Left lung (tissue), 10 donors: ENCODE results near the gene SEC16B. TPM values are rescaled to one million over a fixed set of nuclear protein-coding genes. Genes with fewer than 3 reads are reported as not detected.

Source experiments
- ATAC-seq: fragments of 200-7000 bp; cut with Tn5 transposase; one replicate; pipeline ENCODE4 v1.9.1; 2020; ENCODE audit warnings: moderate library complexity
- DNase-seq, 4 donors: peaks; one replicate each; pipeline ENCODE4 v3.0.0-alpha.2; 2013 to 2020
- H3K27ac ChIP-seq, 2 donors: fragments of 200-600 bp; sonication (generic) in 1 of 2; one replicate each; pipeline versions ENCODE4 v1.5.0 to v1.8.0; 2020 to 2021
- H3K27me3 ChIP-seq, 2 donors: fragments of 200-600 bp; sonication (generic) in 1 of 2; one replicate each; pipeline versions ENCODE4 v1.5.0 to v1.8.0; 2020 to 2021
- H3K36me3 ChIP-seq, 2 donors: fragments of 200-600 bp; sonication (generic) in 1 of 2; one replicate each; pipeline versions ENCODE4 v1.5.0 to v1.8.0; 2020 to 2021
- H3K4me1 ChIP-seq, 2 donors: fragments of 200-600 bp; one replicate each; pipeline ENCODE4 v1.8.0; 2021
- H3K4me3 ChIP-seq, 2 donors: fragments of 200-600 bp; sonication (generic) in 1 of 2; one replicate each; pipeline versions ENCODE4 v1.5.0 to v1.8.0; 2020 to 2021; ENCODE audit warnings: mild to moderate bottlenecking in 1 of 2
- H3K9me3 ChIP-seq, 2 donors: fragments of 200-600 bp; sonication (generic) in 1 of 2; one replicate each; pipeline versions ENCODE4 v1.5.0 to v1.8.0; 2020 to 2021
- CTCF ChIP-seq, 2 donors: fragments of 200-600 bp; sonication (generic) in 1 of 2; IDR thresholded peaks; one replicate each; pipeline versions ENCODE4 v1.5.0 to v1.8.0; 2021; ENCODE audit warnings: antibody characterized with exemption in 2 of 2
- intact Hi-C, 2 donors: fragments of 100-400 bp; cut with DNase I; formaldehyde crosslinking; loops; one replicate each; pipeline versions ENCODE4 v1.11.2 to v1.14.2; 2022
- polyA plus RNA-seq, 6 donors: library from polyadenylated mRNA; unstranded; fragments of 120-200 nt; gene quantifications; one replicate each; pipeline ENCODE4 v1.2.1, GENCODE V29; 2013; ENCODE audit not compliant: insufficient read length in 6 of 6
- total RNA-seq, 2 donors: library from RNA; stranded (reverse); fragmentation: NEBNext Ultra II Directional; extraction: Animal tissue kit (Norgen Biotek cat#: 25700); gene quantifications; one replicate each; pipeline ENCODE4 v1.2.1, GENCODE V29; 2021
- donor health status: DM: no; HTN: yes; CAD: no.
- donor health status: DM: no; HTN: no; CAD: no.

The SEC16B gene
- total and polyA plus RNA-seq, 8 donors = 1.8 to 6.9 (median 3.9) TPM

- DNase-seq = no peak
- no peaks in the 10 kb centered on the region for H3K9me3 ChIP-seq
- intact Hi-C loops = no loop called here
These were observed 17.6 kb downstream of the SEC16B start for GRCh38 chr1:177952249-177952648.

GRCh38 chr1:177950506-177950905 is 19.4 kb downstream of the SEC16B start:
- Histone ChIP-seq H3K4me3 (no peak overlapping the region), H3K27me3 (no peaks in the 10 kb centered on the region), H3K36me3 (no peaks in the 10 kb centered on the region), H3K27ac (peak overlapping the region in 1 of 2 donors; percentile 28), H3K9me3 (no peaks in the 10 kb centered on the region), H3K4me1 (no peaks in the 10 kb centered on the region)
- TF ChIP-seq CTCF (IDR thresholded peaks at IDR 0.05) = no peak
- ATAC-seq (no peak), DNase-seq (no peak)
- intact Hi-C loops = no loop called here

More at GRCh38 chr1:177952249-177952648, 17.6 kb downstream of the SEC16B start:
- Histone ChIP-seq H3K27ac (no peak overlapping the region), H3K4me1 (no peaks in the 10 kb centered on the region), H3K4me3 (no peak overlapping the region), H3K36me3 (no peaks in the 10 kb centered on the region), H3K27me3 (no peaks in the 10 kb centered on the region)
- TF ChIP-seq CTCF (IDR thresholded peaks at IDR 0.05) = no peak
- no peak for ATAC-seq

GRCh38 chr1:177948336-177948972 is 21.4 kb downstream of the SEC16B start:
- no peaks in the 10 kb centered on the region for H3K9me3 ChIP-seq
- no peaks in the 10 kb centered on the region for H3K4me1 ChIP-seq
- no peaks in the 10 kb centered on the region for H3K36me3 ChIP-seq
- peak; percentile 79 to 85 for TF ChIP-seq CTCF (IDR thresholded peaks at IDR 0.05)
- intact Hi-C loops = loop anchor here in 1 of 2 donors (10.0 kb wide), 1 partner anchor 1054 kb away; no protein-coding TSS in a partner anchor
- ATAC-seq (peak; percentile 82), DNase-seq (peak in 2 of 4 donors; percentile 59 to 77)
- no peaks in the 10 kb centered on the region for H3K27me3 ChIP-seq
- H3K27ac ChIP-seq = no peak overlapping the region
- H3K4me3 ChIP-seq = no peak overlapping the region

- intact Hi-C loops = loop anchor here in 1 of 2 donors (10.0 kb wide), 1 partner anchor 1053 kb away; no protein-coding TSS in a partner anchor
- no peak overlapping the region for H3K27ac ChIP-seq
- no peak for TF ChIP-seq CTCF (IDR thresholded peaks at IDR 0.05)
- no peak overlapping the region for H3K4me3 ChIP-seq
- no peaks in the 10 kb centered on the region for H3K9me3 ChIP-seq
- H3K4me1 ChIP-seq = no peaks in the 10 kb centered on the region
- DNase-seq (no peak), ATAC-seq (no peak)
- H3K36me3 ChIP-seq = no peaks in the 10 kb centered on the region
- H3K27me3 ChIP-seq = no peaks in the 10 kb centered on the region
These were observed 22.2 kb downstream of the SEC16B start for GRCh38 chr1:177947623-177948022.

- Histone ChIP-seq H3K4me1 (no peaks in the 10 kb centered on the region), H3K27me3 (no peaks in the 10 kb centered on the region), H3K36me3 (no peaks in the 10 kb centered on the region), H3K27ac (no peak overlapping the region), H3K4me3 (no peak overlapping the region), H3K9me3 (no peaks in the 10 kb centered on the region)
- TF ChIP-seq CTCF (IDR thresholded peaks at IDR 0.05) = peak; percentile 70 to 72
- peak in 2 of 4 donors; percentile 32 to 59 for DNase-seq
- ATAC-seq = peak; percentile 75
- intact Hi-C loops = loop anchor here in 1 of 2 donors (10.0 kb wide), 1 partner anchor 1051 kb away; no protein-coding TSS in a partner anchor
These were observed 23.8 kb downstream of the SEC16B start for GRCh38 chr1:177945943-177946650.
